ENCODE data around the gene GATAD2B. TPM values are rescaled to one million over a fixed set of nuclear protein-coding genes. Genes with fewer than 3 reads are reported as not detected.

GATAD2B gene
- total RNA-seq, 4 donors from 2014 or later, result 16.8 to 26.5 (median 24.6) TPM

- Histone ChIP-seq H3K4me3 (peak overlapping the region in 1 of 4 donors; percentile 66), H3K27ac (peak overlapping the region in 3 of 4 donors; percentile 90 to 96 (median 94))
- 60 to 69% methylated on average over 4 of the region's 4 CpGs for WGBS, 2 donors
Observed at GRCh38 chr1:153961421-153961820, 38.6 kb upstream of the GATAD2B start.

GRCh38 chr1:153960206-153960605 lies 37.4 kb upstream of the GATAD2B start:
- Histone ChIP-seq H3K27ac (peak overlapping the region in 1 of 4 donors; percentile 90), H3K4me1 (peaks cover 0 to 77% (median 40%) of the 10 kb centered on the region in 4 donors), H3K27me3 (no peaks in the 10 kb centered on the region), H3K36me3 (peaks cover 0 to 26% (median 0%) of the 10 kb centered on the region in 3 donors), H3K4me3 (no peak overlapping the region), H3K9me3 (no peaks in the 10 kb centered on the region)
- DNase-seq (ENCODE audit: low spot score in 2 of 2), result no peak
- TF ChIP-seq CTCF (IDR thresholded peaks at IDR 0.05), result no peak
- no peak for TF ChIP-seq POLR2A (IDR thresholded peaks at IDR 0.05)
- WGBS, 2 donors, result 91 to 97% methylated on average over 7 to 9 of the region's 11 CpGs

More at GRCh38 chr1:153961421-153961820, 38.6 kb upstream of the GATAD2B start:
- DNase-seq (ENCODE audit: low spot score in 2 of 2), result no peak
- no peaks in the 10 kb centered on the region for H3K27me3 ChIP-seq
- peaks cover 0 to 26% (median 0%) of the 10 kb centered on the region in 3 donors for H3K36me3 ChIP-seq
- no peaks in the 10 kb centered on the region for H3K9me3 ChIP-seq
- TF ChIP-seq CTCF (IDR thresholded peaks at IDR 0.05), result no peak
- TF ChIP-seq EP300 (IDR thresholded peaks at IDR 0.05), result no peak
- TF ChIP-seq POLR2A (IDR thresholded peaks at IDR 0.05), result no peak
- peaks cover 0 to 76% (median 38%) of the 10 kb centered on the region in 4 donors for H3K4me1 ChIP-seq

GRCh38 chr1:153959454-153959853 lies 36.7 kb upstream of the GATAD2B start:
- Histone ChIP-seq H3K4me3 (no peak overlapping the region), H3K9me3 (no peaks in the 10 kb centered on the region), H3K4me1 (peaks cover 0 to 73% (median 37%) of the 10 kb centered on the region in 4 donors), H3K36me3 (peaks cover 0 to 30% (median 0%) of the 10 kb centered on the region in 3 donors), H3K27ac (peak overlapping the region; percentile 64 to 97 (median 88)), H3K27me3 (no peaks in the 10 kb centered on the region)
- no peak for TF ChIP-seq POLR2A (IDR thresholded peaks at IDR 0.05)
- TF ChIP-seq EP300 (IDR thresholded peaks at IDR 0.05), result no peak
- TF ChIP-seq CTCF (IDR thresholded peaks at IDR 0.05), result no peak
- no peak for DNase-seq (ENCODE audit: low spot score in 2 of 2)
- WGBS, 2 donors, result 65 to 76% methylated on average over 3 of the region's 3 CpGs

- TF ChIP-seq EP300 (IDR thresholded peaks at IDR 0.05) (no peak), POLR2A (IDR thresholded peaks at IDR 0.05) (no peak), CTCF (IDR thresholded peaks at IDR 0.05) (no peak)
- 10 to 17% methylated on average over 4 of the region's 4 CpGs for WGBS, 2 donors
- H3K27me3 ChIP-seq, result no peaks in the 10 kb centered on the region
- H3K9me3 ChIP-seq, result no peaks in the 10 kb centered on the region
- H3K4me3 ChIP-seq, result peak overlapping the region in 2 of 4 donors; percentile 72 to 92
- peak overlapping the region; percentile 64 to 97 (median 88) for H3K27ac ChIP-seq
- H3K4me1 ChIP-seq, result peaks cover 0 to 73% (median 35%) of the 10 kb centered on the region in 4 donors
- peaks cover 0 to 35% (median 0%) of the 10 kb centered on the region in 3 donors for H3K36me3 ChIP-seq
- peak in 1 of 2 donors; percentile 18 for DNase-seq (ENCODE audit: low spot score in 2 of 2)
Observed at GRCh38 chr1:153958961-153959260, 36.1 kb upstream of the GATAD2B start.

- peak; percentile 60 to 79 for TF ChIP-seq POLR2A (IDR thresholded peaks at IDR 0.05)
- TF ChIP-seq CTCF (IDR thresholded peaks at IDR 0.05), result peak in 1 of 5 experiments; percentile 1
- peak; percentile 80 to 92 for TF ChIP-seq EP300 (IDR thresholded peaks at IDR 0.05)
- 0 to 1% methylated on average over 55 to 62 of the region's 75 CpGs for WGBS, 2 donors
- DNase-seq (ENCODE audit: low spot score in 2 of 2), result peak; percentile 99
- Histone ChIP-seq H3K27me3 (no peaks in the 10 kb centered on the region), H3K9me3 (no peaks in the 10 kb centered on the region), H3K36me3 (peaks cover 0 to 41% (median 0%) of the 10 kb centered on the region in 3 donors), H3K4me3 (peak within 1 kb of the TSS; percentile 66 to 92 (median 74)), H3K4me1 (peaks cover 0 to 76% (median 35%) of the 10 kb centered on the region in 4 donors), H3K27ac (peak within 1 kb of the TSS; percentile 64 to 97 (median 88))
Observed at GRCh38 chr1:153958111-153958960, 35.6 kb upstream of the GATAD2B start, which contains the start of gene CRTC2. Gene CRTC2 (minus strand): TSS chr1:153958612. CDS start chr1:153958497, 115 bp downstream.
